ENCODE results near the gene CHADL.

- TF ChIP-seq TAF1 (IDR thresholded peaks at IDR 0.05; ENCODE audit: low read depth, low read length) (no peak), POLR2AphosphoS5 (IDR thresholded peaks at IDR 0.05; ENCODE audit: low read depth, low read length) (no peak), POLR2A (IDR thresholded peaks at IDR 0.05; ENCODE audit: low read depth, low read length) (no peak), POU2F2 (IDR thresholded peaks at IDR 0.05; ENCODE audit: low read depth, low read length) (no peak)
Measured at GRCh38 chr22:41280854-41281253, 40.1 kb upstream of the CHADL start.
